SHP77 (cell line): ENCODE data around the gene CNOT4.
"Not testable (repeated sequence)": the region's sequence is repeated elsewhere in the genome, so short reads cannot be mapped to it uniquely, and the experiment has no call there.

Experiments used
- DNase-seq, 2 experiments: peaks; one replicate each; lab custom pipeline; 2025; lab: John Stamatoyannopoulos, UW

Gene CNOT4

DNA sequence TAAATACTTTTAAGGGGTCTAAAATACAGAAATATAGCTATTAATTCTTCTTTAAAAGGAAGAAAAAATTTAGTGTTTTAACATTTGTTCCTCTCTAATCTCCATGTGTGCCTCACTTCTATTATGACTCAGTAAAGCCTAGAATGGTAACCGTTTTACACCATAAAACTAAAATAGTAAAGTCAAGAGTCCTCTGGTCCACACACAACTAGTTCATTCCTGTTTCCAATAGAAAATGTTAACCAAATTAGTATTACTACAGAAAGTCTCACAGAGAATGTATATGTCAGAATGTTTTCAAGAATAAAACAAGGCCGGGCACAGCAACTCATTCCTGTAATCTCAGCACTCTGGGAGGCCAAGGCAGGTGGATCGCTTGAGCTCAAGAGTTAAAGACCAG lies 55.8 kb downstream of the CNOT4 start:
- DNase-seq, result no peak

DNA sequence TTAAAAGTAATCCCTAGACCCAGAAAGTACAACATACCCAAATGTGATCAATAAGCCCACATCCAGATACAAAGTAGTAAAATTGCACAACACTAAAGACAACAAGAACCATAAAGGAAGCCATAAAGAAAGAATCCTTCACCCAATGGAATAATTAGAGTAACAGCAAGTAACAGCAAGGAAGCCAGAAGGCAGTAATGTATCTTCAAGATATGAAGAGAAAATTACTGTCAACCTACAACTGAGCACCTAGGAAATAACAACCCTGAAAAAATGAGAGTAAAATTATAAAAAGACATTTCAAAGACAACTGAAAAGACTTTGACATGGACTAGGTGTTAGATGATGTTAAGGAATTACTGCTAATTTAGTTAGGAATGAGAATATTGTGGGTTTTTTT lies 60.5 kb downstream of the CNOT4 start:
- DNase-seq, result no peak

DNA sequence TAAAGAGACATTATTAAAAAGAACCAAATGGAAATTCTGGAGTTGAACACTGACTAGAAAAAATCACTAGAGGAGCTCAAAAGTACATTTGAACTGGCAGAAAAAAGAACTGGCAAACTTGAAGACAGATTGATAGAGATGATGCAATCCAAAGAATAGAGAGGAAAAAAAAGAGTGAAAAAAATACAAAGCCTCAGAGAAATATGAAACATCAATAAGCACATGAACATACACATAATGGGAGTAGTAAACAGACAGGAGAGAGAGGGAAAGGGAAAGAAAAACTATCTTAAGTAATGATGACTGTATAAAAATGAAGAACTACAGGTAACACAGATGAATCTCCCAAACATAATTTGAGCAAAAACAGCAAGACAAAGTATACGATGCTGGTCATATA lies 61.1 kb downstream of the CNOT4 start:
- DNase-seq, result no peak

DNA sequence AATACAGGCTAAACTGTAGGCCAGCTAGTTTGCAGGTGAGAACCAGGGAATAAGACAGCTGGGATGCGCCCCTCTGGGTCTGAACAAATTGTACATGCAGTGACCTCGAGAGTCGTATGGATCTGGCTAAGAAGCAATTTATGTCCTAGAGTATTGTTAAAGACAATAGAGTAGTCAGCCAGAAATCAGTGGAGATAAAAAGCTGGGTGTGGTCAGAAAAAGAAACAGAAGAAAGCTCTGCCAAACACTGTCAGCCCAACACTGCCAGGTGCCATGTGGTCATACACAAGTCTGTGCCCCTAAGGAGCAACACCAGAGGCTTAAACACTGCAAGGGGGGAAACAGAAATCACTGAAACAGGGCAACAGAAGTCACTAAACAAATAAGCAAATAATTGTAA lies 62.2 kb downstream of the CNOT4 start:
- no peak for DNase-seq

DNA sequence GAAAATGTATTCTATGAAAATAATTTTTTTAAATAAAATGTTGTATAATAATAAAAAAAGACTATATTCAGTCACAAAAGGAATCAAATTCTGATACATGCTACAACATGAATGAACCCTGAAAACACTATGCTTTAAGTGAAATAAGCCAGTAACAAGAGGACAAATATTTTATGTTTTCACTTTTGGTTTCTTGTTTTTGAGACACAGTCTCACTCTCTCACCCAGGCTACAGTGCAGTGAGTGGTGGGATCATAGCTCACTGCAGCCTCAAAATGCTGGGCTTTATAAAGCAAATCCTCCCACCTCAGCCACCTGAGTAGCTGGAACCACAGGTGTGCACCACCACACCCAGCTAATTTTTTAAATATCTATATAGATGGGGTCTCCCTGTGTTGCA lies 64.2 kb downstream of the CNOT4 start:
- DNase-seq, result no peak

DNA sequence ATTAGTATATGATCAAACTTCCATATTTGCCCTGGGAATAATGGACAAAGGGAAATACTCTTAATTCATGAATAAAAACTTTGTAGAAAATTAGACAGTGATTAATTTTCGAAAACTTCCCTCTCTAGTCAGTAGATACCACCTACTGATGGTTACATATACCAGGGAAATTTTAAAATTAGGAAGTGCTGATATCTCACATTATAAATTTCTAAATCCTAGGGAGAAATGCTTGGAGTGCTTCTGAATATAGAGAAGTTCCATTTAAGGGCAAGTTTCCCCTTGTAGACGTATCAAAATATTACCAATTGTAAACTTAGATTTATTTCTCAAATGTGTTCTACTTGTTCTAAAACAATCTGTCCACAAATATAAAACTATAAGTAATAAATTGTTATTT lies 64.6 kb downstream of the CNOT4 start:
- DNase-seq, result not testable (repeated sequence)

DNA sequence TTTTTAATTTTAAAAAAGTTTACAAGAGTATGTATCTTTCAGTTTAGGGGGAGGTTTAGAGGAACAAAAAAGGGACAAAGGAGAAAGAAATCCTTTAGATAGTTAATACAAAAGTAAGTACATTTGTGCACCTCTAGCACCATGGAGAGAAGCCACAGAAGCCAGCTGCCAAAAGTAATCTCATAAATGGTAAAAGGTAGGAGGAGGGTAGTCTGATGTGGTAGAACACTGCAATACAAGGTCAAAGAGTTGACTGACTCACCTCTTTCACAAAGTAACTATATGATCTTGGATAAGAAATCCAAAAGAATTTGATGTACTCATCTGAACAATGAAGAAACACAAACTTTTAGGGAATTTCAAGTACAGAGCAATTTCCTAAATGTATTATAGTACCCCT lies 68.1 kb downstream of the CNOT4 start:
- no peak for DNase-seq

DNA sequence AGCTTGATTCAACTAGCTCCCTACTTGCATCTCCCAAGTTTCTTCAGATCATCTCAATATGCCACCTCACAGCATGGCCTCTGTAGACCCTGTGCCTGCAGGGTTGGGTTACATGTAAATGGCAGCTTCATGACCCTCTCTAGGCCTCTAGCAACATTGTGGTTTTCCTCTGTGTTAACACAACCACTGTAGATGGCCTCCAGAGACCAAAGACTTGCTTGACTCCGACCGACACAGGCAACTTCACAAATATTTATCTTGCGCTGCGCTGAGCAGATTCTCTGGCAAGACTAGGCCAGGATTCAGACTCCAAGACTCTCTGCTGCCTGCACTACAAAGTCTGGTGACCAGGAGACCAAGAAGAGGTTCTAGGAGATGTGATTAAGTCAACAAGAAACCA lies 75.9 kb downstream of the CNOT4 start:
- no peak for DNase-seq

DNA sequence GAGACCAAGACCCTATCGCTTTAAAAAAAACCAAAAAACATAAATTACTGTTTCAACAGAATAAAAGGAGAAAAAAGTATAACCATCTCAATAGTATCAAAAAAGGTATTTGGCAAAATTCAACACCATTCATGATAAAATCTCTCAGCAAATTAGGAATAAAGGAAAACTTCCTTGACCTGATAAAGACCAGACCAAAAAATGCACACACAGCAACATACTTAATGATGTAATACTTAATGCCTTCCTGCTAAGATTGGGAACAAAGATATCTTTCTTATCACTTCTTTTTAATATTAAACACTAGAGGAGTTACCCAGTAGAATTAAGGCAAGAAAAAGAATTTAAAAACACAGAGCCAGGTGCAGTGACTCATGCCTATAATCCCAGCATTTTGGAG lies 79.3 kb downstream of the CNOT4 start:
- DNase-seq, result no peak

DNA sequence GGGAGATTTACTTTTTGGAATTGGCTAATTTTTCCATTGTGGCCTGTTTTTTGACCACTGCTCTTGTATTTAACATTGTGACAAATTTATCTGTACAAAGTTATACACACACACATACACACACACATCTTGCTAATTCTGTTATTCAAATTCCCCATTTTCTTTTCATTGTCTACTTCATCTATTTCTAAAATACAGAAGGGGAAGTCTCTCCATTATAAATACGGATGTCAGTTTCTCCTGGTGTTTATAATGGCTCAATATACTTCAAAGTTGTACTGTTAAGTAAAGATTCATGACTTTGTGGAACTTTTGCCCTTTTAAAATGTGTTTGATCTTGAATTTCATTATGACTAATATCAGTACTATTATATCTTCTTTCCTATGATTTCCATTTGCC lies 81.0 kb downstream of the CNOT4 start:
- no peak for DNase-seq

DNA sequence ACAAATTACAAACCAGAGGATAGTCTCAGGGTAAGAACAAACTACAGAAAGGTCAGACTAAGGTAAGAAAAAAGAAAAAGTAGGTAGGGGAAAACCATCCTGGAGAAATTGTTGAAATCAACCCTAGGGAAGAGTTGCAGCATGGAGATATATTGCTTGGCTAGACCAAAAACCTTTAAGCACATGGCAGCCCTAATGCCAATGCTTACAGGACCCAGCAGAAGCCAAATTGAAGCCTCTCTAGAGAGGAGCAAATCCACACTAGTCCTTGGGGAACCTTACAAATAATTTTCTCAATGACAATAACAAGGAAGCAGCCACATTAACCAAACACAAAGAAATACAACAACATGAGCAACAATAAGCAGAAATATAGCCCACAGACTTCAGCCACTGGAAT lies 81.9 kb downstream of the CNOT4 start:
- DNase-seq, result no peak

DNA sequence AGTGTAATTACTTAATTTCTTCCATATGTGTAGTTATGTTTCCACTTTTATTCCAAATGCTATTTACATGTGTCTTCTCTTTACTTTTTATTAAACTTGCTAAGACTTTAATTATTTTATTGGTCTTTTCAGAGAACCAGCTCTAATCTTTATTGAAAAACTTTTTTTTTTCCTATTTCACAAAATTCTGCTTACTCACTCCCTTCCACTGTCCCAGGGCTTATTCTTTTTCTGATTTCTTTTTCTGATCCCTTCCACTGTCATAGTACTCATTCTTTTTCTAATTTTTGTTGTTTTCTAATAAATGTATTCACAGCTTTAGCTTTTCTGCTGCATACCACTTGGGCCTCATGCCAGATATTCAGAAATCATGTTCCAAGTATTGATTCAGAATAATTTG lies 82.7 kb downstream of the CNOT4 start:
- DNase-seq, result no peak

DNA sequence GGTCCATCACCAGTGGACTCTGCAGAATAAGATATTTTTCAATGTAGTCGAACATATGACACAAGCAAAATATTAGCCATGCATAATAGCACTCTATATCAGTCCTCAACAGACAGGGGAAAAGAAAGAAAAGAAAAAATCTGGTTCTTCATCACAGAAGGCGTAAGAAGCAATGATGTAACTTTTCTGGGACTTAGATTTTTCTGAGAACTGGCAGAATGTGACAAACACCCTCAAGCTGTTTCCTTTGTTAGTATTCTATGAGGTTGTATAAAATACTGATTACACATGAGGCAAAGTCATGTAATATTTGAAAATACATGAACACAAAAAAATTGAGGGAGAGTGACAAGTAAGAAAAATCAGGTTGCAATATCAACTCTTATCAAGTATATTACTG lies 84.9 kb downstream of the CNOT4 start:
- DNase-seq, result no peak

DNA sequence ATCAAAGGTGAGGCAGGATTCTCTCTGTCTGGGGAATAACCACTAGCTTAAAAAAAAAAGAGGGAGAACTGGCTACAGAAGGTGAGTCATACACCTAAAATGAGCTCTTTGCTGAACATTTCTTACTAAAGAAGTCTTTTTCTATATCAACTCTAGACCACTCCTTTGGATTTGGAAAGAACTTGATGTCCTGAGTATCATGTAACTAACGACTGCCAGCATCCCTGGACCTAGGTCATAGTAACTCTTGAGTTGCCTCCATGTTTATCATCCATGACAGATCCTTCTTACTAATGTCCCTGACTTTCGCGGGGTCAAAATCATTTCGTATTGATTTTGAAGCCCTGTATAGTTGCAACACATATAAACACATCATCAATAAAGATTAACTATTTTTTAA lies 89.1 kb downstream of the CNOT4 start:
- no peak for DNase-seq

DNA sequence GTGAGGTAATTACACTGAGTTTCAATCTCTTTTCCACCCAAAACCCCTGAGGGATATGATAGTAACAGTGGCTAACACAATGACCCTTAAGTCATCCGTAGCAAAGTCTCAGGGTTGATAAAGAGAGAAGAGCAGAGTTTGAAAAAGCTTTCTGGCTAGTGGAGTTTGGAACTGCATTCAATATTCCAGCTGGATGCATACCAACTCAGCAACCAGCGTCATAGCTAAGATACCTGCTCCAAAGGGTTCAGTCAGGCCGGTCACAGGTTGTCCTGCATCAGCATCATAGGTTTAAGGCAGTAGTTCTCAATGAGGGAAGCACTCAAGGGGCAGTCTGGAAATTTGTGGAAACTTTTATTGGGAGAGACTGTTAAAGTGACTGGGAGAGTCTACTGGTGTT lies 93.5 kb downstream of the CNOT4 start:
- no peak for DNase-seq

DNA sequence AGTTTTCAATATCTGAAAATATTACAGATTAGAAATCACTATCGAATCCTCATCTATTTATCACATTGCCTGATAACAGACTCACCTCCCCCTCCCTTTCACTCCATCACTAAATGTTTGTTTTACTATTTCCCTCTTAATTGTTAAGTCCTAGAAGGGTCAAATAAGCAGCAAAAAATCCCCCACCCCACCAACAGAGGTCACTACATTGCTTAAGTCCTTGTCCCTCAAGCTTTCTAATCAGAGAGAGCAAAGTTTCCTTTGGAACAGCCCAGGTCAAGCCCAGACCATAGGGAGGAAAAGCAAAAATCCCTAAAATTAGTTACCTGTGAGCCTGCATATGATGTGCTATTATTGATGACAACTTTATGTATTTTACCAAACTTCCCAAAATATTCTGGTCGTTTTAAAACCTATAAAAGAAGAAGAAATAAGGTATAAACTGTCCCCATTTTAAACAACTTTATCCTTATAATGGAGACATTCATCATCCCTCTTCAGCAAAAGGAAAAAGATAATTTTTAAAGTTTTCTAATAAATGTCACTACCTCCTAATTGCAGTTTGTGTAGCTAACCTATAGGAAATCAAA lies 95.0 kb downstream of the CNOT4 start:
- DNase-seq, result peak; percentile 19 to 30

DNA sequence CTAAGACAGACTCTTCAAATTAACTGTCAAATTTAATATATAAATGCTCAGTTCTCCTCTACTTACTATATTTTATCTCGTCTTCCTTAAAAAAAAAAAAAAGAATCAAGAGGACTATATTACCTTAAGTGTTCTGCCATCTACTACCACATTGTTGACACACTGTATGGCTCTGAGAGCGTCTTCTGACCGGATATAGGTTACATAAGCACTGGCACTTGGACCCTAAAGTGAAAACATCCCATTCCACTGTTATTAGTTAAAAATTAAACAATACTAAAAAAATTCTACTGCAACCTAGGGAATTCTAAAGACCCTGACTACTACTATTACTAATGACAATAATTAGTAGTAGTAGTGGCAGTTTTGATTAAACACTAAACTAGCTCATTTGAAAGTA lies 95.7 kb downstream of the CNOT4 start:
- no peak for DNase-seq

DNA sequence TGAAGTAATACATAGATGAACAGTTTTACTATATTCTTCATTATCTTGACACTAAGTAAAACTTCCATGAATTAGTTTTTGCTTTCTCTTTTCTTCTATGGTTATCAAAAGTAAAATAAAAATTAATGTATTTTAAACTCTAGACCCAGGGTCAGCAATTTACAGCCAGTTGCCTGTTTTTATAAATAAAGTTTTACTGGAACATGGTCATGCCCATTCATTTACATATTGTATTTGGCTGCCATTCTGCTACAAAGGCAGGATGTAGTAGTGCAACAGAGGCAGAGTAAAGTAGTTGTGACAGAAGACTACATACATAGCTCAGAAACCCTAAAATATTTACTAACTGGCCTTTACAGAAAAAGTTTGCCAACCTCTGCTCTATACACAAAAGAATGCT lies 98.8 kb downstream of the CNOT4 start:
- no peak for DNase-seq

DNA sequence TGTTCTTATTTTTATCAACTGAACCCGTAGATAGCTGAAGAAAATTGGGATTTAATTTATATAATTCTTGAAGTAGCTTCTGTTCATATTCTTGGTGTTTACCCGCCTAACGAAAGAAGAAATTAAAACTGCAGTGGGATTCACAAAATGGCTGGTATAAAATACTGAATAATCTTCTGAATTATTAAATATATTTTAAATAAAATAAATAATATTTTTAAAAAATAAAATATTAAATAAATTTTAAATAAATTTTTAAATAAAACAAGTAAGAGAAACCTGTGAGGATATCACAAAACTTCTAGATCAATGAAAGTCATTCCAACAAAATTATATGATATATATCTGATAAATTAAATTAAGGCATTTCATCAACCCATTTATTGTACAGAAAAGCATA lies 99.4 kb downstream of the CNOT4 start:
- no peak for DNase-seq

DNA sequence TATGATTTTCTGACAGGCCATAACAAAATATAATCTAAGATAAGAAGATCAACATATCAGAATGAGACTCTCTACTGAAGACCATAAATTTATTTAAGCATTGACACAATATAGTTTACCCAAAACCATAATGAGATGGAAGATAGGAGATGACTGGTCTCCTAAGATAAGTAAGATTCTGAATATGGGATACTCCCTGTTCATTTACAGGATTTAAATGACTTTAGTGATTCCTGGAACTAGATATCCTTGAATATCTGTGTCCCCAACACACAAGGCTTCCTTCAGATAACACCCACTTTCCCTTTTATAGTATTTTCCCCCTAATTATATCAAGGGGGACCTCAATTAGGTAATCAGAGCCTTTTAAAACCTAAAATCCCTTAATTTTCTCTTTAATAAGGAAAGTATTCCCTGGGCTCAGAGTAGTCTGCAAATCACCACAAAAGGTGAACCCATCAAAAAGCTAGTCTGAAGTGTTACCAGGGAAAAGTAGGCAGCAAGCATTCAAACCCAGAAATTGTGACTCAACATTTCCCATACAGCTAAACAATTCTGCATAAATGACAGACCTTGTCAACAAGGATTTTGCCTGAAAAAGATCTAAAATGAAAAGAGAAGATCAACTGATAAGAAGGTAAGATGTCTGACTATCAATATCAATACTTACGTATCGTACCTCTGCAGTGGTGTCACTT lies 99.9 kb downstream of the CNOT4 start:
- DNase-seq, result no peak

DNA sequence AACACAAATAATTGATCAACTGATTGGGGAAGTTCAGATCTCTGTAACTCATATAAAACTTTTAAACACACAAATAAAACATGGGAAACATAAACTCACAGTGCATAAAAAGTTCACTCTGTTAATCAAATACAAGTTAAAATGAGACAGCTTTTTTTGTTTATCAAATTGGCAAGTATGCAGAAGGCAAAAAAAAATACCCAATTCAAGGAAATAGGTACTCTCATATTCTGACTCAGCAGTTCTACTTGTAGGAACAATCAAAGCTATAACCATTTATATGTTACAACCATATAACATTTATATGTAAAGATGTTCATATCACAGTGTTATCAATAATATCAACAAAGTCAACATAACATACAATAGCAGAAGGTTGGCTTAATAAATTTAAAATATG lies 102.0 kb downstream of the CNOT4 start:
- no peak for DNase-seq

DNA sequence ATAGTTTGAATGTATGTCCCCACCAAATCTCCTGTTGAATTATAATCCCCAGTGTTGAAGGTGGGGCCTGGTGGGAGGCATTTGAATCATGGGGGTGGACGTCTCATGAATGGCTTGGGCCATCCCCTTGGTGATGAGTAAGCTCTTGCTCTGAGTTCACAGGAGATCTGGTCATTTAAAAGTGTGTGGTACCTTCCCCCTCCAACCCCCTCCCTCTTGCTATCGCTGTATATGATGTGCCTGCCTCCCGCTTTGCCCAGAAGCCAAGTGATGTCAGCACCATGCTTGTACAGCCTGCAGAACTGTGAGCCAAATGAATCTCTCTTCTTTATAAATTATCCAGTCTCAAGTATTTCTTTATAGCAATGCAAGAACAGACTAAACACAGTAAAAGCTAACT lies 103.0 kb downstream of the CNOT4 start:
- DNase-seq, result no peak

DNA sequence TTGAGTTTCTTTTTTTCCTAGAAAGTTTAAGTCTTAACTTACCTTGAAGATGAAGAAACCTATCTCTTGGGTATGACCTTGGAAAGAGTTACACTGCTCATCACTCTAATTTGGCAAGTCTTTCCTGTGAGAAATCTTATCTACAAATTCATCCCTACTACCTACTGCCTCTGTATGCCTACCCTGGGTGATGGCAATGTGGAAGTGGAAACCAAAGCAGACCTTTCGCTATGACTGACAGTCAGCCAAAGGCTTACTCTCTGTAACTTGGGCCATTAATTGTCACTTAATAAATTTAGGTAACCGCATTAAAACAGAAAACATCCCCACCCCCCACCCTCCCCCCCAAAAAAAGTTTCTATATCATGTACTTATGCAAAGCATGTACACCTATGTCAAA lies 103.9 kb downstream of the CNOT4 start:
- DNase-seq, result no peak

DNA sequence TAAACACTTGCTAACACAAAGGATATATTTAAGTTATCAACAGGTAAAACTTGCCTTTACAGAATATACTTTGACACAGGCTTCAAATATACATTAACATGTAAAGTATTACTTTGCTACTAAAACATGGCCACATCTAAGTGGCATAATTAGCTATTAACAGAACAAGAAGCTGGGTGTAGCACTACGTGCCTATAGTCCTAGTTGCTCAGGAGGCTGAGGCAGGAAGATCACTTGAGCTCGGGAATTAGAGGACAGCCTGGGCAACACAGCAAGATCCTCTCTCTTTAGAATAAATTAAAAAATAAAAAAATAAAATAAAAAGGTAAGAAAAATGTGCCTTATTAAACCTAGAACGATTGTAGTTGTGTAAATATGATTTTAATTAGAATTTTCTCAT lies 106.6 kb downstream of the CNOT4 start:
- DNase-seq, result no peak
